Measurements from ENCODE around the gene ACY1.
"Not testable (repeated sequence)": the region's sequence is repeated elsewhere in the genome, so short reads cannot be mapped to it uniquely, and the experiment has no call there.

ACY1 gene

GRCh38 chr3:51986010-51986947, 2.9 kb downstream of the ACY1 start:
- no peak for DNase-seq

GRCh38 chr3:51987568-51987967, 4.2 kb downstream of the ACY1 start:
- no peak for DNase-seq

- no peak for DNase-seq
Measured at GRCh38 chr3:51988286-51989146, 5.2 kb downstream of the ACY1 start.

GRCh38 chr3:51990501-51990971, 7.2 kb downstream of the ACY1 start:
- not testable (repeated sequence) for DNase-seq

GRCh38 chr3:51992017-51992682, 8.8 kb downstream of the ACY1 start:
- no peak for DNase-seq

GRCh38 chr3:51993657-51994056, 10.3 kb downstream of the ACY1 start:
- not testable (repeated sequence) for DNase-seq

- DNase-seq: no peak
Measured at GRCh38 chr3:51994530-51994929, 11.2 kb downstream of the ACY1 start.

- peak; percentile 95 for DNase-seq
Measured at GRCh38 chr3:51995346-51996163, 12.2 kb downstream of the ACY1 start, which contains the start of gene RPL29. TSS of gene RPL29 (minus strand) at chr3:51995895. CDS start at chr3:51995461, 434 bp downstream.

- no peak for DNase-seq
Measured at GRCh38 chr3:51997172-51997571, 13.8 kb downstream of the ACY1 start.

- DNase-seq: no peak
Measured at GRCh38 chr3:51997935-51998596, 14.7 kb downstream of the ACY1 start.

GRCh38 chr3:51998774-51999173, 15.4 kb downstream of the ACY1 start:
- DNase-seq: no peak

GRCh38 chr3:51999846-52000245, 16.5 kb downstream of the ACY1 start:
- DNase-seq: no peak

- peak; percentile 89 for DNase-seq
Measured at GRCh38 chr3:52001443-52001974, 18.2 kb downstream of the ACY1 start.

- DNase-seq: no peak
Measured at GRCh38 chr3:52002748-52003147, 19.4 kb downstream of the ACY1 start.

GRCh38 chr3:52004163-52004787, 20.9 kb downstream of the ACY1 start:
- no peak for DNase-seq

GRCh38 chr3:52004906-52005395, 21.6 kb downstream of the ACY1 start:
- DNase-seq: no peak

GRCh38 chr3:52005571-52005986, 22.2 kb downstream of the ACY1 start:
- DNase-seq: no peak

GRCh38 chr3:52006017-52006819, 22.9 kb downstream of the ACY1 start:
- DNase-seq: no peak

GRCh38 chr3:52006820-52007133, 23.4 kb downstream of the ACY1 start:
- no peak for DNase-seq

- DNase-seq: no peak
Measured at GRCh38 chr3:52007291-52007690, 24.0 kb downstream of the ACY1 start.
